Islet precursor cell (in vitro differentiated cells): ENCODE measurements around the gene PAPOLB.

Source experiments
- DNase-seq: peaks from one replicate; pipeline ENCODE4 v3.0.0-alpha.2; 2018

The PAPOLB gene

GRCh38 chr7:4840079-4840501, 21.7 kb downstream of the PAPOLB start:
- no peak for DNase-seq

DNA sequence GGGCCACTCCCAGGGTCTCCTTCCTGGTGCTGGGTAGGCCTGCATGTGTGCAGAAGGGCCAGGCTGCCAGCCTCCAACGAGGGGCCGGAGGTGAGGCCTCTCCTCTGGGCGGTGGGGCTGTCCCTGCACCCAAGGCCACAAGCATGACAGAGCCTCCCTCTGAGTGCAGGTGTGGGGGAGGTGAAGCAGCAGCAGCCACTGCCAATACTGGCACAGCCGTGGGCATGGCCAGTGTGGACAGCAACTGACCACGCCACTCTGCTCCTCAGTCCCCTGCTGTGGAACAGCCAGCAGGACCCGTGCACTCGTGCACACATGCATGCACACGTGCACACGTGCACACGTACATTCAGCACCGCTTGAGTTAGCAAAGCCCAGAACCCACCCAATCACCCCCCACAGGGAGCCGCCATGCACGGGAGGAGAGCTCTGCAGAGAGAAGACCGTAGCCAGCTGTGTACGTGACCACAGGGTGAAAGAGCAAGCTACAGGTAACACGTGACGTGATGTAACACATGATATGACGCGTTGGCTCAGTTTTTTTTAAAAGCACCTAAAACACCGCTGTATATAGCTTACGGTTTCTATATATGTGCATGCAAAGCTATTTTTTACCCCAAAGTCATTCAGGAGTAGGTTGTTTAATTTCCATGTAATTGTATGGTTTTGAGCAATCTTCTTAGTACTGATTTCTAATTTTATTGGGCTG, 23.1 kb downstream of the PAPOLB start:
- no peak for DNase-seq

GRCh38 chr7:4837803-4838625, 23.8 kb downstream of the PAPOLB start:
- DNase-seq, result peak; percentile 41

GRCh38 chr7:4837041-4837802, 24.6 kb downstream of the PAPOLB start:
- DNase-seq, result no peak

DNA sequence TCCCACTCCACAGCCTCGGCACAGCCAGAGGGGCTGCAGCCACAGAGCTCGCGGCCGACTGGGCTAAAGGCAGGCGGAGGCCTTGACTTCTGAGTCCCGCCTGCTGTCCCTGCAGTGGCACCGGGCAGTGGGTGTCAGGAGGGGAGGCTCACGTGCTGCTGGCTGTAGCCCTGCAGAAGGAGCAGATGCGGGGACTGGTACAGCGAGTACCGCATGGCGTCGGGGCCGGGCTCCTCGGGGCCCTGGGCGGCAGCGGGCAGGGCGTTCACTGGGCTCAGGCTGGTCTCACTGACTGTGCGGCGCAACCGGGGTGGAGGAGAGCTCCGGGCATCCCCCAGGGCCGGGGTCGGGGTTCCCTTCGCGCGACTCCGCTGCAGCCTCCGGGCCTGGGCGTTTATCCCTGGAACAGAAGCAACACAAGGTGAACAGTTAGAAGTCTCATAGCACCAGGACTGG, 25.6 kb downstream of the PAPOLB start:
- DNase-seq, result peak; percentile 34

DNA sequence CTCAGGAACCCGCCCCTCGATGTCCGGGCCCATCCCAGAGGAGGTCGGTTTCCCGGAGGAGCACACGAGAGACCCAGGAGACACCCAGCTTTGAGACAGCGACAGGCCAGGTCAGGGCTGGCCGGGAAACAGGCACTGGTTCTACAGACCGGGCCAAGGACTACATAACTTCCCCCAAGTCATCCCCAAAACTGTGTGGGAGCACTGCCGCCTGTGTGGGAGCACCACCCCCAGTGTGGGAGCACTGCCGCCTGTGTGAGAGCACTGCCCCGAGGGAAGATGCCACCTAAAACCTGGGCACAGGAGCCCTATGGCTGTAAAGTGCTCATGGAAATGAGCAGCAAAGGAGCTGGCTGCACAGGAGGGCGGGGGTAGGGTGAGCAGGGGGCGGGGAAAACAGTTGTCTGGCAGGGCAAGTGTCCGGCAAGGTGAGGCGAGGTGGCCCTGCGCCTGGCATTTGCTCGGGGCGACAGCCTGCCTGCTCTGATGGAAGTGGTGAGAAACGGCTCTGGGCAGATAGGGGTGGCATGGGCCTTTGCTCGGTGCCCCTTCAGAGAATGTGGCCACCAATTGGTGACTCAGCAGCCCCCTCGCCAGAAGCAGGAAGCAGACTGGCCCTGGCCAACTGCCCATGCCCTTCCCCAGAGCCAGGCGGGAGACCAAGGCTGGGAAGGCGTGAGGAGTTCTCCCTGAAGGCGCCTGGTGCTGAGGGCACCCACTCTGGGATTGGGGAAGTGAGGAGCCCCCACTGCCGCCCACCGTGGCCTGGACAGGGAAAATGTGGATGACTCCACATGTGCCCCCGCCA, 26.2 kb downstream of the PAPOLB start:
- DNase-seq, result peak; percentile 41

- peak; percentile 31 for DNase-seq
Observed at GRCh38 chr7:4834601-4835397, 27.0 kb downstream of the PAPOLB start.

DNA sequence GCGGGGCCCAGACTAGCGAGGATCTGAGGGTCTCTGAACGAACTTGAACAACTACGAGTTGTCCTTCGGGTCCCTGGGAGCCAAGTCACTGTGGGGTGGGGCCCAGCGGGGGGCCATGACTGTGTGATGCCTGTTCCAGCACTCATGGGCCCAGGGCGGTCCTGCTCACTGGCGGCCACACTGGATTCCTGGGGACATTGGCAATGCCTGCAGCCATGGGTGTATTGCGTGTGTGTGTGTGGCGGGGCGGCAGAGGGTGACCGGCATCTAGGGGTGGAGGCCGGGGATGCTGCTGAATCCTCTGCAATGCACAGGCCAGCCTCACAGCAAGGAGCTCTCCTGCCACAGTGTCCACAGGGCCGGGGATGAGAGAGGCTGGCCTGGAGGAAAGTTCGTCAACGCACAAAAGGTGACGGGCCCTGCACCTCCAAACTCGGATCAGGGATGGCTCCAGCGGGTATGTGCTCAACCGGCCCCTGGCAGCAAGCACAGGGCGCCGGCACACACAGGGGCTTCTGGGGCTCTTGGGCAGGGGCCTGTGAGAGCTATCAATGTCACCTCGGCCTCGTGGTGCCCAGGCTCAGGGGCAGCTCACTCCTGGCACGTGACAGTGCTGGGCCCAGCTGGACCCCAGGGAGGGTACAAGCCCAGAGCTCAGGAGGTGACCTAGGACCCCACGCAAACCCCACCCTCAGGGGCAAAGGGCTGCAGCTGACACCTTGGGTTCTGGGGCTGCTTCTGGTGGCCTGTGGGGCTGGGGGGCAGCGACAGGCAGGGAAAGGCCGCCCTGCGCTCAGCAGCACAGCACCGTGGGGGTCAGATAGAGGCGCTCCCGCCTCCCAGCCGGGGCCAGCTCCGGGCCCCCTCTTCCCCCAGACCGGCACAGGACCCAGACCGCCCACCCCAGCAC, 27.9 kb downstream of the PAPOLB start:
- DNase-seq, result peak; percentile 42

DNA sequence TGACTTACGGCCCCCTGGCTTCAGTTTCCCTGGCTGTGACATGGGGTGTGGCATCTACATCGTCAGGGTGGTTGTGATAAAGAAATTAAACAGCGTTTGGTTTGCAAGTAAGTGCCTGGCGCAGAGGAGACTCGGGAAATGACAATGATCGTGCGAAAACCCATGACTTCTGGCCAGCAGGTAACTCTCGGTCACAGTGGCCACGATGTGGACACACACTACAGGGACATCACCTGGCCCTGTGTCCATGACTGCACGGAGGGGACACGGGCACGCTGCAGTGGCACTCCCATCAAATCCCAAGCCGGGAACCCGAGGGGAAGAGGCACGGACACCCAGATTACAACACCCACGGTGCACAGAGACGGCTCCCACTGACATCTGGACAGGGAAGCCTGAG, 28.7 kb downstream of the PAPOLB start:
- no peak for DNase-seq

- no peak for DNase-seq
Observed at GRCh38 chr7:4832711-4833110, 29.1 kb downstream of the PAPOLB start.

GRCh38 chr7:4831723-4832495, 29.9 kb downstream of the PAPOLB start:
- DNase-seq, result no peak

DNA sequence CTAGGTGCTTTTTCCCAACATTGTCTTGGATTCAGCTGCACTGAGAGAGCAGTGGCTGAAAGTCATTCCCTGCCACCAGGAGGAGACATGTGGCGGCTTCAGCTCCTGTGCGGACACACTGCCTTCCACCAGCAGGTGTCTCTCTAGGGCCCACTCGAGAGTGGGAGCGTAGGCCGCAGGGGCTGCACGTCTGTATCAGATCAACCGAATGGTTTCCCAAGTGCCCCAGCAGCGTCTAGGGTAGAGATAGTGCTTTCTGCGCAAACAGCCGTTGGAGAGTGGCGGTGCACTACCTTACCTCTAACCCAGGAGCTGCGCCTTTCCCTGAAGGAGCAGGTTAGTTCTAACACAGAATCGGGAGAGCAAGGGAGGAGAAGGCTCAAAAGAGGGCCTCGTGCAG, 31.7 kb downstream of the PAPOLB start:
- DNase-seq, result peak; percentile 90

DNA sequence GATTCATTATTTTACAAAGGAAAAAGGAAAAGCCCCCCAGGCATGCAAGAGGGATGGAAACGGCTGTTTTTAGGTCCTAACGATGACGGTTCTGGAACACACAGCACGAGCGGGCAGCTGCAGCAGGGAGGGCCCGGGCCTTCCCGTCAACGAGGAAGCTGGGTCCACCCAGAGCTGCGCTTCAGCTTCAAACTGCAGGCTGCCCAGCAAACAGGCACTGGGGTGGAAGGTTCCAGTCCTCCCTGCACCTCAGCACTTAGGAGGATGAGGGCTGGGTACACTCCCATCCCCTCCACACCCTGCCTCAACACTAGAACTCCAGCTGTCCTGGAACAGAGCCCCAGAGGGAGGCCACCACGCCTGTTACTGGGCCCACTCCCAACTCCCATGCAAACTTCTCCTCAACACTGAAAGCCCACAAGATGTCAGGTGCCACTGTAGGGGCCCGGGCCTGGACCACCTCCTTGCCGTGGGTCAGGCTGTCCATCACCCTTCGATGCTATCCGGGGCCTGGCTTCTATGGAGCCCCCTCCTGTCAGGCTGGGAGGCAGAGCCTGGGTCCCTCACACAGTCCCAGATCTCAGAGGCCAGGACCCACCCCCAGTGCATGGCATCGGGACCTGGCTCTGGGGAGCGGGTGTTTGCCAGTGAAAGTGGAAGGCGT, 33.0 kb downstream of the PAPOLB start:
- no peak for DNase-seq

DNA sequence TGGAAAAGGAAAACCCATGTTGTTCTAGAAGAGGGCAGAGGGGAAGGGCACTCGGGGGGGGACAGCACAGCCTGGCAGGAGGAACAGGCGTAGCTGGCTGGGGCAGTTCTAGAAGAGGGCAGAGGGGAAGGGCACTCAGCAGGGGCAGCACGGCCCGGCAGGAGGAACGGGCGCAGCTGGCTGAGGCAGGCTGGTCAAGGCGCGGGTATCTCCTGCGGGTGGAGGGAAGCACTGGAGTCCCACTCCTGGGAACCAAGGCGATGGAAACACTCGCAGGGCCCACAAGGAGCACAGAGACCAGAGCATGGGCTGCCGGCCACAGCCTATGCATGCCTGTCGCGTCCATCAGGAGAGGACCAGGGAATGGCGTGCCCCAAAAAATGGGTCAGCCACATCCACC, 36.7 kb downstream of the PAPOLB start:
- DNase-seq, result no peak

DNA sequence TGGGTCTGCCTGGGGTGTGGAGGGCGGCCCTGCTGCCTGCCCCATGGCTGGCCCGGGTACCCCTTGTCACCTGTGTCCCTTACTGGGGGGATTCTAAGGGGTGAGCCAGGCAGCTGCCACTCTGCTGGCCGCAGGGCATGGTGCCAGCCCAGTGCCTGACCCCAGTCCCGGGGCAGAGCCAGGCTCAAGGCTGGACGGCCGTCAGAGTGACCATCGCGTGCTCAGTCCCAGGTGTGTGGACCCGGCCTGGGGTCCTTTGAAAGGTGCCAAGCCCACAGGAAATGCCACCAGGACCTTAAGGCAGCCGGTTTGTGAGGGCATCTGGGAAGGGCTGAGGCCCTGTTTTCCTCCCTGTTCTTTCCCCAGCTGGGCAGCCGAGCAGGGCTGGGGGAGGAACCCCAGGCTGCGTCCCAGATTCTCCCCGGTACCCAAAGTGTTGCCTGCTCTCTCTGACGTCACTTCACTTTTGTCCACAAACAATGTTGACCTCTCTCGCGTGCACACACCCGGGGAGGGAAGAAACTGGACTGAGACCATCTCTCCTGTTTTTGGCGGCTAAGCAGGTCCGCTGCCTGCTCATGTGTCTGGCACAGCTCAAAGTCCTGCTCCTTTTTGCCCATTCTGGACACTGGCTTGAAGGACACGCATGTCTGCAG, 37.6 kb downstream of the PAPOLB start:
- DNase-seq, result no peak

GRCh38 chr7:4823441-4824119, 38.2 kb downstream of the PAPOLB start:
- no peak for DNase-seq

- no peak for DNase-seq
Observed at GRCh38 chr7:4822677-4823076, 39.2 kb downstream of the PAPOLB start.

GRCh38 chr7:4820967-4821471, 40.8 kb downstream of the PAPOLB start:
- peak; percentile 51 for DNase-seq
